Iris pigment epithelial cell (primary cell): Measurements from ENCODE around the gene STAC2.

Experiments used
- DNase-seq: peaks from one replicate; pipeline ENCODE4 v3.0.0-alpha.2; 2011; ENCODE audit warnings: low read depth

Gene STAC2

DNA sequence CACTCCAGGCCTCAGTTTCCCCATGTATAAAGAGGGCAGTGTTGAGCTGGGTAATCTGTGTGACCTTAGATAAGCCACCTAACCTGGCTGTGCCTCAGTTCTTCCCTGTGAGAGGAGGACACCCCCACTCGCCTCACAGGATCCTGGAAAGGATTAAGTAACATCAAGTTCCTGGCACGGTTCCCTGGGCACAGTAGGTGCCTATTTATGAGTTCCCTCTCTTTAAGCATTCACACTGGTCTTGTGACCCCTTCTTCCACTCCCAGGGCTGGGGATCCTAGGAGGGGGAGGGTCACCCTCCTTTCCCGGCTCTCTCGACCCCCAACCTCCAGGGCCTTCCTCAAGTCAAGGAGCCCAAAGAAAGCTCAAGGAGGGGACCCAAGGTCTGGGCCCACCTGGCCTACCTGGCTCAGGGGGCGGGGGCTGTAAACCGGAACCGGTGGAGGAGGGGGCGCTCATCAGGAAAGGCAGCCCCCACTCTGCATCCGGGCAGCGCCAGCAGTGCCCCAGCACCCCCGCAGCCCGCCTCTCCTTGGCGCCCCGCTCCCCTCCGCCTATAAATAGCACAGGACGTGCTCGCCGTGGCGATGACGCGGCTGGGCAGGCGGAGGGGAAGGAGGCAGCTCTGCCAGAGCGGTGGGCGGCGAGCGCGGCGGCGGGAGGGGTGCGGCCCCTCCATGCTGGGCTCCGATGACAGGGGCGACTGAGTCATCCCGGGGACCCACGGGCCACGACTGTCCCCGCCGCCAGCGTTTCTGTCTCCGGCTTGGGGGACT lies 16.2 kb downstream of the STAC2 start:
- peak; percentile 56 for DNase-seq

DNA sequence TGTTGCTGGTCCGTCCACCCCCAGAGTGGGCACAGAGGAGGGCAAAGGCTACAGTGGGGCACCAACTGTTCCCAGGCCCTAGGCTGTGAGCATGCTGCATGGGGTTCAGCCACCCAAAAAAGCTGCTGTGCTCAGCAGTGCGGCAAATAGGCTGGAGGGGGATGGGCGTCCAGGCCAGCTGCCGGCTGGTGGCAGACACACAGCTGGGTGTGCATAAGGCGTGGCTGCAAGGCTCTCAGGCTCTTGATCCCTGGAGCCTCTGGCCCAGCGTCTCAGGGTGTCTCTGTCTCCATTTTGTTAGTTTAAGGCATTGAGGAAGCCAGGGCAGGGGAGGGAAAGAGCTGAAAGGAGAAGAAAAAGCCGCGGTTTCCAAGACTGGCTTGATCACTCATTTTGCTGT lies 16.9 kb downstream of the STAC2 start:
- no peak for DNase-seq

DNA sequence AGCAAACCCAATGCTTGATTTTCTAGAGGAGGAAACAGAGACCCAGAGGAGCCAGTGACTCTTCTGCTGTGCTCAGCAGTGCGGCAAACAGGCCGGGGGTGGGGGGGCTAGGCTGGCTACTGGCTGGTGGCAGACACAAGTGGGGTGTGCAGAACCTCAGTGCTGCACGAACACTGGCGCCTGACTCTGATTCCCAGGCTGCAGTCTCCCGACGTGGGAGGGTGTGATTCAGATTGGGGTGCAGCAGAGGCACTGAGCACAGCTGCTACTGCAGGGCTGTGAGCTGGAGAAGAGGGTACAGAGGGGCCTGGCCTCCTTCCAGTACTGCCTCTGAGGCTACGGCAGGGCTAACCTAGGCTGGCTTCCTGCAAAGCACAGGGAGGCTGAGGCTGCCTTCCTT lies 17.6 kb downstream of the STAC2 start:
- DNase-seq: no peak

DNA sequence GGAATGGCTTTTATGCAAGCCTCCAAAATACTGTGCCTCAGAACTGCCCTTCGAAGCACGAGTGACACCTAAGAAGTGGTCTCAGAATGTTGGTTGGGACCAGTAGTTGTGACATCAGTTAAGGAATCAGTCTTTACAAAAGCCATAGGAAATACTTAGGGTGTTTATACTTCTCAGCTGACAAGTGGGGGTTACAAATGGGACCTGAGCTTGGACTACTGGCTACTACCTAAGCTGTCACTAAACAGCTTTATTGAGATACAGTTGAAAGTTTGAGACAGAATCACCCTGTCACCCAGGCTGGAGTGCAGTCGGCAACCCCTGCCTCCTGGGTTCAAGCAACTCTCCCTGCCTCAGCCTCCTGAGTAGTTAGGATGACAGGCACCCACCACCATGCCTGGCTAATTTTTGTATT lies 20.6 kb downstream of the STAC2 start:
- DNase-seq: no peak

- no peak for DNase-seq
Measured at GRCh38 chr17:39204245-39204644, 21.5 kb downstream of the STAC2 start.

GRCh38 chr17:39200957-39201510 lies 24.7 kb downstream of the STAC2 start:
- no peak for DNase-seq

GRCh38 chr17:39200070-39200879 lies 25.5 kb downstream of the STAC2 start, which contains the start of gene RPL19:
TSS of gene RPL19 (plus strand) at chr17:39200283. CDS start at chr17:39200345, 62 bp downstream.
- DNase-seq: peak; percentile 41

DNA sequence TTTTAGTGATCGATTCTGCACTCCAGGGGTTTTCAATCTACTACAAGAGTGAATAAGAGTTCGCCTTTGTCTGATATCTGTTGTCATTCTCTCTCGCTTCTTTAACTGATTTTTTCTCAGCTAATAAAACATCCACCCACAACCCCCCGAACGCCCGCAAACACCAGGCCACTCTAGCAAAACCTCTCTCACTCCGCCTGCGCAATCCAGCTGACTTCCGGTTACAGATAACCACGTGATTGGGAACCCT lies 26.0 kb downstream of the STAC2 start:
- DNase-seq: peak; percentile 96

- no peak for DNase-seq
Measured at GRCh38 chr17:39198186-39198566, 27.6 kb downstream of the STAC2 start.

DNA sequence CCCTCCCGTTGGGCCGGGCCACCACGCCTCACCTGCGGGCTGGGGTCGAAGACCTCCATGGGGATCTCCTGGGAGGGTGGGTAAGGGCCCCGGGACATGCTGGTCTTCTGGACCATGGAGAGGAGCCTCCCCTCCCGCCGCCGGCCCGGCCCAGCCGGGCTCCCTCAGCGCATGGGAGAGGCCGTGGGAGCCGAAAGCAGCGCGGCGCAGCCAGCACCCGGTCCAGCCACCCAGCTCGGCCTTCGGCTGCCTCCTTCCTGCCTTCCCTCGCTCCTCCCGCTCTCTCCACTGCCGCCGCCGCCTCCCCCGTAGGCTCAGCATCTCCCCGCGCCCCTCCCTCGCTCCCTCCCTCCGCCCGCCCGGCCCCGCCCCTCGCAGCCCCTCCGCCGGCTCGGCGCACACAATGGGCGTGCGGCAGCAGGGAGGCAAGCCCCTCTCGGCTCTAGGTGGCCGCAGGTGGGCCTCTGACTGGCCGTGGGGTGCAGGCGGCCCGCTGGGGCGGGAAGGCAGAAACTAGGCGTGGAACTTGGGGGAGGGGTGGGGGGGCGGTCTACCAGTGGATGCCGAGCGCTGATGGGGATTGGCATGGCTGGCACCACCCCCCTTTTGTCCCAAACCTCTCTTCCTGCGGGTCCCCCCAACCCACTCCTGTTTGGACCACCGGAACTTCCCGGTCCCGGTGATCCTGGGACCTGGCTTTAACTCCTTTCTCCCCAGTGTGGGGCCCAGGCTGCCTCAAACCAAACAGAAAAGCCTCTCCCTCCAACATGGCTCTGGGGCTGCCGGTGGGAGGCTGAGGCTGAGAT lies 28.2 kb downstream of the STAC2 start, which contains the start of gene CACNB1:
TSS of gene CACNB1 (minus strand) at position 290 of the 806 bp plus-strand sequence. CDS start at position 116, 174 bp downstream.
- DNase-seq: peak; percentile 77

DNA sequence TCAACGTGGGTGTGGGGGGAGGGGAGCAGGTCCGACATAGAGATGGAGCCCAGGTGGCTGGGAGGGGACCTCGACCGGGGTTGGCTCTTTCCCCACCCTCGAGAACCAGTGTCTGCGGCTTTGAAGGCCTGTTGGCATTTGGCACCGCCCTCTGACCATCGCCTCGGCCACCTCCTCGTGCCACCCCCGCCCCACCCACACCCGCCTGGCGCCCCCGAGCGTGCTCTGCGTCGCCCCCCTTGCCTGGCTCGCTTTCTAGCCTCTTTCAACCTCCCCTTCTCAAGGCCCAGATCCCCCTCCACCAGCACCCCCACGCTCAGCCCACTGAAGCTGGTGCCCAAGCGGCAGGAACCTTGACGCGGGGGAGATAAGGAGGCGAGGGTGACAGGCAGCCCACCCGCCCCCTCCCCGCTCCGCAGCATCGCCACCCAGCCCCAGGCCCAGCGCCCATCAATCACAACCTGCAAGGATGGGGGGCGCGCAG lies 28.9 kb downstream of the STAC2 start:
- DNase-seq: no peak

DNA sequence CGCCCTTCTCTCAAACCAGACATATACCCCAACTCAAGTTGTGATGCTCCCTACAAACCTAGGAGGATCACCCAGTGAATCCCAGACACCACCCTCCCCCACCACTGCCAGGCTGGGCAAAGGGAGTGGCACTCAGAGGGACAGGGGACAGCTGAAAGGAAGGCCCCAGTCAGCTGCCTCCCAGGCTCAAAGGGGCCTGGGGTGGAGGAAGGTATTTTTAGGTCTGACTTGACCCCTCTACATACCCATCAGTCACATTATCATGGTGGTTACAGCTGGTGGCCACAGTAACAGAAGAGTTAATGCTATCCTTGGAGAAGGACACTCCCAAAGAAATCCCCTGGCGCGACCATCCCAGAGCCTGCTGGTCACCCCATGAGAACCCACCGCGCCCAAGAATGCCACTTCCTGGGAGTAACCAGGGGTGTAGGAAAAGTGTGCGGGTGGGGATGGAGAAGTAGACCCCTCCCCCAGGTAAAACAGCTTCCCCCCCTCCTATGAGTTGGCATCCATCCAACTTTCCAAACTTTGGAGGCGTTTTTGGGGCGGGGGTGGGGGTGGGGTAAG lies 29.4 kb downstream of the STAC2 start:
- DNase-seq: no peak

GRCh38 chr17:39195568-39196160 lies 30.1 kb downstream of the STAC2 start:
- DNase-seq: no peak

GRCh38 chr17:39194985-39195524 lies 30.7 kb downstream of the STAC2 start:
- DNase-seq: no peak

DNA sequence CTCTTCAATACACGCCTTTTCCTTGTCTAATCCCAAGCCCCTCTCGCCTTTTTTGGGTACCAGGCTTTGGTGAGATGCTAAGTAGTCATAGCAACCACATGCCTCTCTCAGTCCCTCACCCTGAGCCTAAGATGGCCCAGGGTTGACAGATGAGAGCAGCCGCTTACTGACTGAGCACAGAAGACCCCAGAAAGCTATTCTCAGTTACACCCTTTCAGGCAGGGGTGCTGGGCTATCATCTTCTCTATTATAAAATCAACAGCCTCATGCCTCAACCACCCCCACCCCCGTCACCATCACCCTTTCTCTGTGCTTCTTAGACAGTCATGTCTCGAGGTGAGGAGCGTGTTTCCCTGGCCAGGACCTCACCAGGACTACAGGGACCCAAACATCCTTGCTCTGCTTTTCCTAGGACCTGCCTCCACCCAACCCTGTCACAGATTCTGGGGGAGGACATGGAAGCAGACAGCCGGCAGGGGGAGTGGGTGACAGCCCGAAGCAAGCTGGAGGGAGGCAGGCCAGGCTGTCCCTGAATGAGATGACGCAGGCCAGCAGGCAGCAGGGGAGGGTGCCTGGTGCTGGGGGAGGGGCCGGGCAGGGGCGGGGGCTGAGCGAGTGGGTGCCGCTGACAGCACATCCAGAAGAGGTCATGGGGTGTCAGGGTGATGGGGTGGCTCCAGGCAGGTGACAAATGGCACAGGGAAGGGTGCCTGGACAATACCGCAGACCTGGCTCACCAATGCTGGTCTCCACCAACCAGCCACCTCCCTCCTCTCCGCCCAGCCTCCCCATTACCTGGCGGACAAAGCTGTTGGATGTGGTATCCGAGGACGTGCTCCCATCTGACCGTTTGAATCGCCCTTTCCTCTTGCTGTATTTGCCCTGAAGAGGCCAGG lies 31.4 kb downstream of the STAC2 start:
- peak; percentile 48 for DNase-seq

GRCh38 chr17:39193346-39193745 lies 32.4 kb downstream of the STAC2 start:
- no peak for DNase-seq

GRCh38 chr17:39192901-39193300 lies 32.8 kb downstream of the STAC2 start:
- no peak for DNase-seq

GRCh38 chr17:39191750-39192510 lies 33.8 kb downstream of the STAC2 start:
- no peak for DNase-seq

DNA sequence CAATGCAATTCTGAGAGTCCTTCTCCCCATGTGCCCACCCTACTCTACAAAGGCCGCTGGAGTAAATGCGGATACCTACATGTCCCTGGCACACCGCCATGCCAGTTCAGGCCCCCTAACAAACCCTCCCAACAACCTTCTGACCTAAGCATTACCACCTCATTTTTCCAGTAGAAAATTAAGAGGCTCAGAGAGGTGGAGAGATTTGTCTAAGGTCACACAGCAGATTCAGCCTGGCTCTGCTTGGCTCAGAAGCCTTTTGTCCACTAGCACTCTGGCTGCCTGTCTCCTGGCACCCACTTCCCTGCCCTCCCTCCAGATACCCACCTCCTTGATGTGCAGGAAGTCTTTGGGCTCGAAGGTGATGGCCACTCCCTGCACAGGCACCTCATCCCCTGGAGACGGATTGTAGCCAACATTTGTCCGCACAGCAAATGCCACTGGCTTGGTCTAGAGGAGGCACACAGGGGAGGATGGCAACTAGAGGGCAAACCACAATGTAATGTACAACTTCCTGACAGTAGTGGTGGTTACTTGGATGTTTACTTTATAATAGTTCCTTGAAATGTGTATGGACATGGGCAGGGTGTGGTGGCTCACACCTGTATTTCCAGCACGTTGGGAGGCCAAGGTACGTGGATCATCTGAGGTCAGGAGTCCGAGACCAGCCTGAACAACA lies 38.5 kb downstream of the STAC2 start:
- DNase-seq: no peak
